ENCODE results near the gene SLC13A1. TPM values are rescaled to one million over a fixed set of nuclear protein-coding genes. Genes with fewer than 3 reads are reported as not detected.

SLC13A1 gene
- total RNA-seq, 2 experiments from 2014 or later = not detected

DNA sequence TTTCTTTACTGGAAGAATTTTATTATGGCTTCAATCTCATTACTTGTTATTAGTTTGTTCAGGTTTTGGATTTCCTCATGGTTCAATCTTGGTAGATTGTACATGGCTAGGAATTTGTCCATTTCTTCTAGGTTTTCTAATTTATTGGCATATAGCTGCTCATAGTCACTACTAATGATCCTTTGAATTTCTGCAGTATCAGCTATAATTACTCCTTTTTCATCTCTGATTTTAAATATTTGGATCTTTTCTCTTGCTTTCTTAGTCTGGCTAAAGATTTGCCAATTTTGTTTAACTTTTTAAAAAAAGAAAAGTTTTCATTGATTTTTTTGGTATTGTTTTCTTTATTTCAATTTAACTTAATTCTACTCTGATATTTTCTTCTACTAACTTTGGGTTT, 59.2 kb downstream of the SLC13A1 start:
- ATAC-seq (no peak), DNase-seq (no peak)
- CTCF ChIA-PET = no interaction called here
- no peaks in the 10 kb centered on the region for H3K36me3 Mint-ChIP-seq (ENCODE audit: low read depth)
- H3K4me1 Mint-ChIP-seq (ENCODE audit: low read depth) = no peaks in the 10 kb centered on the region
- no peak overlapping the region for H3K4me3 Mint-ChIP-seq
- H3K27me3 Mint-ChIP-seq (ENCODE audit: low read depth) = no peaks in the 10 kb centered on the region
- no peak overlapping the region for H3K27ac Mint-ChIP-seq
- H3K9me3 Mint-ChIP-seq (ENCODE audit: insufficient read depth) = no peaks in the 10 kb centered on the region
- POLR2A ChIA-PET = no interaction called here

DNA sequence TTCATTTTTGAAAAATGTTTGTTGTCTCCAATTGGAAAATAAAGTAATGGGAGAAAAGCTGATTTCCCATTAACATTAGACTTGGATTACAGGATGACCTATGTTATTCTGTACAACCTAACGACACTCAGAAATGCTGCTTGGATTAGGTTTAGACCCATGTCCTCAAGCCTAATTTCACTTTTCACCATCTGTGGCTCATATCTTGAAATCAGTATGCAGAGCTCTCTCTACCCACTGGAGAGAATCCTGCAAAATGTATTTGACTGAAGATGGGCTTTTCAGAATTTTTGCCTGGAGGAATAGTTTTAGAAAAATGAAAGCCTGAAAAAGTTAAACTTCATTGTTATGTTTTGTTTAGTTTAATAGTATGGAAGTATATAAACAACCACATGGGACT, 63.8 kb downstream of the SLC13A1 start:
- Mint-ChIP-seq H3K9me3 (ENCODE audit: insufficient read depth) (no peaks in the 10 kb centered on the region), H3K27me3 (ENCODE audit: low read depth) (no peaks in the 10 kb centered on the region), H3K36me3 (ENCODE audit: low read depth) (no peaks in the 10 kb centered on the region), H3K4me1 (ENCODE audit: low read depth) (no peaks in the 10 kb centered on the region), H3K27ac (no peak overlapping the region), H3K4me3 (no peak overlapping the region)
- POLR2A ChIA-PET = no interaction called here
- CTCF ChIA-PET = no interaction called here
- DNase-seq = no peak
- ATAC-seq = no peak

DNA sequence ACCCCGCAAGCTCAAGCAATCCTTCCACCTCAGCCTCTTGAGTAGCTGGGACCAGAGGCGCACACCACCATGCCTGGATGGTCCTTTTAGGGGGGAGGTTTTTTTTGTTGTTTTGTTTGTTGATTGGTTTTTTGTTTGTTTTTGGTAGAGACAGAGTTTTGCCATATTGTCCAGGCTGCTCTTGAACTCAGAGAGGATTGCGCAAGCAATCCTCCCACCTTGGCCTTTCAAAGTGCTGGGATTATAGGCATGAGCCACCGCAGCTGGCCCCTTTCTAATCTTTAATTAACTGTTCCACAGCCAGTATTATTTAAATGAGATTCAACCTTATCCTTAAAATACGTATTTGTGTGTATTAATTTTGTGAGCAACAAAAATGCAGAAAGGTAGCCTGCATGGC, 65.8 kb downstream of the SLC13A1 start:
- Mint-ChIP-seq H3K36me3 (ENCODE audit: low read depth) (no peaks in the 10 kb centered on the region), H3K27ac (no peak overlapping the region), H3K9me3 (ENCODE audit: insufficient read depth) (no peaks in the 10 kb centered on the region), H3K4me1 (ENCODE audit: low read depth) (no peaks in the 10 kb centered on the region), H3K4me3 (no peak overlapping the region), H3K27me3 (ENCODE audit: low read depth) (no peaks in the 10 kb centered on the region)
- ATAC-seq (no peak), DNase-seq (no peak)
- CTCF ChIA-PET = no interaction called here
- POLR2A ChIA-PET = no interaction called here

DNA sequence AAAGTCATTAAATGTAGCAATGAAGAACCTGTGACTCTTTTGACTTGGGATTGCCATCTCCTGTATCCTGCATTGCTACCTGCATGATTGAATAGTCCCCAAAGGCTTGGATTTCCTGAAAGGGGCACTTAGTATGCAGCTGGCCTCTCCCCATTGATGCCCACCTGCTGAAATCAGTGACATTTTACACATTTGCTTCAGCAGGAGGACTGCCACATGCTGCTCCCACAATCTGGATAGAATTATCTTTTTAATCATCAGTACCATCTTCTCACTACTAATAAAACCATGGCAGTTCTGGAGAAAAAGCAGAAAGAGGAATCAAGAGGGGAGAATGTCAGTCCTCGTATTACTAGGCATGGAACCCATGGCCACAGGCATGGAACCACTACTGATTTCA, 67.8 kb downstream of the SLC13A1 start:
- ChIA-PET POLR2A (no interaction called here), CTCF (no interaction called here)
- Mint-ChIP-seq H3K36me3 (ENCODE audit: low read depth) (no peaks in the 10 kb centered on the region), H3K4me1 (ENCODE audit: low read depth) (no peaks in the 10 kb centered on the region), H3K9me3 (ENCODE audit: insufficient read depth) (no peaks in the 10 kb centered on the region), H3K4me3 (no peak overlapping the region), H3K27me3 (ENCODE audit: low read depth) (no peaks in the 10 kb centered on the region), H3K27ac (no peak overlapping the region)
- DNase-seq = no peak
- ATAC-seq = no peak

DNA sequence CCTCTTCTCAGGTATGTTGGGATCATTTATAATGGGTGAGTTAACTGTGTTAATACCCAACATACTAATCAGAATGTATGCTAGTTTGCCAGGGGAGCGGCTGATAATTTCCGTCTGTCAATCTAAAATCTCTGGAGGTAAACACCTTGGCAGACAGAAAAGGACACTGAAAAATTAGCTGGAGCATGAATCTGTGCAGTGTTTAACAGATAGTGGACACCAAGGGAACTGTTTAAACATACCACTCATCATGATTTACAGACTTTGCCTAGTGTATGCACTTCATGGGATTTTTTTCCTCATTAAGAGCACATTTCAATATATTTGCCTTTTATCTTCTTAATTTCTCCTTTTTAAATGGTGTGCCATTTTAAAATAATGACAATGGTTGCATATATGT, 68.2 kb downstream of the SLC13A1 start:
- Mint-ChIP-seq H3K27ac (no peak overlapping the region), H3K27me3 (ENCODE audit: low read depth) (no peaks in the 10 kb centered on the region), H3K4me1 (ENCODE audit: low read depth) (no peaks in the 10 kb centered on the region), H3K9me3 (ENCODE audit: insufficient read depth) (no peaks in the 10 kb centered on the region), H3K36me3 (ENCODE audit: low read depth) (no peaks in the 10 kb centered on the region), H3K4me3 (no peak overlapping the region)
- ChIA-PET CTCF (no interaction called here), POLR2A (no interaction called here)
- ATAC-seq = no peak
- DNase-seq = no peak

DNA sequence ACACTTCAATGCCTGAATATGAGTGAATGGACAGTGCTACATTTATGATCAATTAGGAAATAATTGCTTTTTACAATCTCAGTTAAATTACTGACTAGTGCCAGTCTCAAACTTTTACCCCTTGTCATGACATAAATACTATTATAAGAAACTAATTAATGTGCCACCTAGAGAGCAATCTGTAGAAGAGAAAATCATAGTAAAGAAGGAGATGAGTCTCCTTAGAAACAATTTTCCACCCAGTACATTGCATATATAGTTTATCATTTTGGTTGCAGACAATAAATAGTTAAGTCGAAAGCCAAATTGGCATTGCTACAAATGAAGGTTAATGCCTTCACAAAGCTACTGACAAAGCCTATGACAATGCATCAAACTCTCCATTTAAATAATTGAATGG, 68.6 kb downstream of the SLC13A1 start:
- no peak for ATAC-seq
- ChIA-PET CTCF (no interaction called here), POLR2A (no interaction called here)
- no peak for DNase-seq
- Mint-ChIP-seq H3K4me3 (no peak overlapping the region), H3K4me1 (ENCODE audit: low read depth) (no peaks in the 10 kb centered on the region), H3K27me3 (ENCODE audit: low read depth) (no peaks in the 10 kb centered on the region), H3K9me3 (ENCODE audit: insufficient read depth) (no peaks in the 10 kb centered on the region), H3K27ac (no peak overlapping the region), H3K36me3 (ENCODE audit: low read depth) (no peaks in the 10 kb centered on the region)

DNA sequence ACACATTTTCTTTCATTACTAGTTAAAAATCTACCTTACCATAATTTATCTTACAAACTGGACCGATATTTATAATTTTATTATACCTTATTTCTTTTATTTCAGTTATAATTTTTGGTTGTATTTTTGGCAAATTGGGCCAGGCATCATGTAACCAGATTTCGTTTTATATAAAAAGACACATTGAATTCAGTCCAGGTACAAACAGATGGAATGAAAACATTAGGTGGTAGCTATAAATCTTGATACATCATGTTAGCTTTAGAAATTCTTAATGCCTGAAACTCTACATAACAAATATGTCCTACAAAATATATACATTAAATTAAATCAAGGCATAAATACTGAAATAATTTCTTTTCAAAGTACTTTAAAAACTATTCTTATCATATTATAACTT, 73.1 kb downstream of the SLC13A1 start:
- no peaks in the 10 kb centered on the region for H3K36me3 Mint-ChIP-seq (ENCODE audit: low read depth)
- H3K4me1 Mint-ChIP-seq (ENCODE audit: low read depth) = no peaks in the 10 kb centered on the region
- ATAC-seq (no peak), DNase-seq (no peak)
- no peak overlapping the region for H3K27ac Mint-ChIP-seq
- ChIA-PET CTCF (no interaction called here), POLR2A (no interaction called here)
- H3K27me3 Mint-ChIP-seq (ENCODE audit: low read depth) = no peaks in the 10 kb centered on the region
- H3K4me3 Mint-ChIP-seq = no peak overlapping the region
- no peaks in the 10 kb centered on the region for H3K9me3 Mint-ChIP-seq (ENCODE audit: insufficient read depth)

DNA sequence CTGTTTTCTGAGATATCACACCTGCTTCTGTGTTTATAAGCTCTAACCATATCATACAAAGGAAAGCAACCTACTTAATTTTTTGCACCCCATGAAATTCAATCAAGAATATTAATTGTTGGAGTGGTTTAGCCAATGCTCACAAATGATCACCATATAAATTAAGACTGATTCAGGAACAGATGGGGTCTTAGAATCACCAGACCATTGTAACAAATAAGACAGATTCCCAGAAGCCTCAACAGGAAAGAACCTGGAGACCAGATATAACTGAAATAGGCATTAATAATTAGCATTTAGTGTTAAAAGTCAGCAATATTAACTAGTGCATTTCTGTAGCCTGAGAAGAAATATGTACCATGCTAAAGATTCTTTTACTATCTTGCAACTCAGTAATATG, 73.6 kb downstream of the SLC13A1 start:
- ChIA-PET POLR2A (no interaction called here), CTCF (no interaction called here)
- Mint-ChIP-seq H3K27ac (no peak overlapping the region), H3K9me3 (ENCODE audit: insufficient read depth) (no peaks in the 10 kb centered on the region), H3K4me1 (ENCODE audit: low read depth) (no peaks in the 10 kb centered on the region), H3K4me3 (no peak overlapping the region), H3K36me3 (ENCODE audit: low read depth) (no peaks in the 10 kb centered on the region), H3K27me3 (ENCODE audit: low read depth) (no peaks in the 10 kb centered on the region)
- ATAC-seq (no peak), DNase-seq (no peak)

DNA sequence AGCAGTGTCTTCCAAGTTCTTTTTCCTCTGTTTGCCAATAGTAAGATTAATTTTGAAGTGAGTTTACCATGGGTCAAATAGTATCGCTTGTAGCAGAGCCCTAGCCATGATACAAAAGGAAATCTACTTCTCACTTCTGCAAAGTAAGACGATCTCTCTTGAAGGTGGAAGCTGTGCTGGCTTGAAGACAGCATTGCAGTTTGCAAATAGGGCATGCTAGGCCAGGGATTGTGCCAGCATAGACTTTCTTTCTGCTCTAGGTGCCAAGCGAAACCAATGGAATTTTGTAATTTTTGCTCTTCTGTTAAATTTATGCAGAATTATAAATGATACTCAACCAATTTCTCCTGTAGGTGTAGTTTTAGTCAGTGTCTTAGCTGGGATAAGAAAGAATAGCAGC, 74.5 kb downstream of the SLC13A1 start:
- Mint-ChIP-seq H3K4me1 (ENCODE audit: low read depth) (no peaks in the 10 kb centered on the region), H3K4me3 (no peak overlapping the region)

DNA sequence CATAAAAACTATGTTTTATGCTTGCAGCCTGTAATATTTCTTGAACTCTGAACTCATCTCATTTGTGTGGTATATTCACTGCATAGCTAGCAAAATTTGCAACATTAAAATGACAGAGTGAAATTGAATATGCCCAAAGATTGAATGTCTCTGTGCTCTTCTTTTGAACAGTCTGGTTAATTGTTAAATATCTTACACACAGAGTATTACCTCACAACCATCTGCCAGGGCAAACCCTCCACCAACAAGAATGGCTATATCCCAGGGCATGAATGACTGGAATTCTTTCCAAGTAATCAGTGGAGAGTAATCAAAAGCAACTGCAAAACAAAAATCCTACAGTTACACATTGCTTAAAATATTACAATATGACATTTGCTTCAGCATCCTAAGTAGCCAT, 76.9 kb downstream of the SLC13A1 start:
- no peak overlapping the region for H3K27ac Mint-ChIP-seq
- no peak for DNase-seq
- no peaks in the 10 kb centered on the region for H3K36me3 Mint-ChIP-seq (ENCODE audit: low read depth)
- no peak overlapping the region for H3K4me3 Mint-ChIP-seq
- H3K9me3 Mint-ChIP-seq (ENCODE audit: insufficient read depth) = no peaks in the 10 kb centered on the region
- no peaks in the 10 kb centered on the region for H3K27me3 Mint-ChIP-seq (ENCODE audit: low read depth)
- ChIA-PET CTCF (no interaction called here), POLR2A (no interaction called here)
- no peaks in the 10 kb centered on the region for H3K4me1 Mint-ChIP-seq (ENCODE audit: low read depth)
- ATAC-seq = no peak

More for the DNA sequence above, 74.5 kb downstream of the SLC13A1 start:
- ChIA-PET CTCF (no interaction called here), POLR2A (no interaction called here)
- H3K36me3 Mint-ChIP-seq (ENCODE audit: low read depth) = no peaks in the 10 kb centered on the region
- ATAC-seq (no peak), DNase-seq (no peak)
- H3K27me3 Mint-ChIP-seq (ENCODE audit: low read depth) = no peaks in the 10 kb centered on the region
- no peaks in the 10 kb centered on the region for H3K9me3 Mint-ChIP-seq (ENCODE audit: insufficient read depth)
- no peak overlapping the region for H3K27ac Mint-ChIP-seq

DNA sequence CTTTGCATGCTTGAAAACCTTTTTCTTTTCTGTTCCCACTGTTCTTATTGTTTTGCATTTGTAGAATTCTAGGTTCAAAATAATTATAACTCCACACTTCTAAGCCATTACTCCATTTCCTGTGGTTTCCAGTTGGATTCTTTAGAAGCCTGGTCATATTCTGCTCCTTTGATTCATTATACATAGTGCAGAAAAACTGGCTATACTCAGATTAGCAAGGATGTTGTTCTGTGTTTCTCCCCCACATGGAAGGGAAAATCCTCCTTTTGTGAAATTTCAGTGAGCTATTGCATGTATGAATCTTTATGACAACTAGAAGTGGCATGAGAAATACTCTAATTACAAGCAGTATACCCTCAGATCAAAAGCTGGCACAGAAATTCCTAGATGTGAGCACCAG, 79.5 kb downstream of the SLC13A1 start:
- H3K36me3 Mint-ChIP-seq (ENCODE audit: low read depth) = no peaks in the 10 kb centered on the region
- no peak overlapping the region for H3K4me3 Mint-ChIP-seq
- H3K4me1 Mint-ChIP-seq (ENCODE audit: low read depth) = no peaks in the 10 kb centered on the region
- no peak for DNase-seq
- ChIA-PET POLR2A (no interaction called here), CTCF (no interaction called here)
- no peaks in the 10 kb centered on the region for H3K27me3 Mint-ChIP-seq (ENCODE audit: low read depth)
- no peak for ATAC-seq
- no peak overlapping the region for H3K27ac Mint-ChIP-seq
- no peaks in the 10 kb centered on the region for H3K9me3 Mint-ChIP-seq (ENCODE audit: insufficient read depth)

DNA sequence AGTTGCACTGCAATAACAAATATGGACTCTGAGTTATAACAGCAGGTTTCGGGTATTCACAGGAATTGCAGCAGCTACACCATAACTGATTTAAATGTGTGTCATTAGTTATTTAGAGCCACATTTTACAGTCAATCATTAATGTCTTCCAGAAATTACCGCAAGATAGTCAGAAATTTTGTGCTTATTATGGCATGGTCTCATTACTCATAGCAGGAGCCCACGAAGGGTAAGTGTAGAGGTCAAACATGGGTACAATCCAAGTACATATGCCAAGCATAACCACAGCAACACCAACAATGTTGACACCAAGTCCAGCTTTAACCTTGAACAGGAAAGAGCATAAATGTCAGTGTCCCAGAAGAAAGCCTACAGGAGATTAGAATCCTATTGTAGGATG, 84.4 kb downstream of the SLC13A1 start:
- no peaks in the 10 kb centered on the region for H3K4me1 Mint-ChIP-seq (ENCODE audit: low read depth)
- ChIA-PET POLR2A (no interaction called here), CTCF (no interaction called here)
- no peak overlapping the region for H3K4me3 Mint-ChIP-seq
- DNase-seq (no peak), ATAC-seq (no peak)
- H3K9me3 Mint-ChIP-seq (ENCODE audit: insufficient read depth) = peaks cover 14% of the 10 kb centered on the region
- no peaks in the 10 kb centered on the region for H3K27me3 Mint-ChIP-seq (ENCODE audit: low read depth)
- H3K27ac Mint-ChIP-seq = no peak overlapping the region
- H3K36me3 Mint-ChIP-seq (ENCODE audit: low read depth) = no peaks in the 10 kb centered on the region

DNA sequence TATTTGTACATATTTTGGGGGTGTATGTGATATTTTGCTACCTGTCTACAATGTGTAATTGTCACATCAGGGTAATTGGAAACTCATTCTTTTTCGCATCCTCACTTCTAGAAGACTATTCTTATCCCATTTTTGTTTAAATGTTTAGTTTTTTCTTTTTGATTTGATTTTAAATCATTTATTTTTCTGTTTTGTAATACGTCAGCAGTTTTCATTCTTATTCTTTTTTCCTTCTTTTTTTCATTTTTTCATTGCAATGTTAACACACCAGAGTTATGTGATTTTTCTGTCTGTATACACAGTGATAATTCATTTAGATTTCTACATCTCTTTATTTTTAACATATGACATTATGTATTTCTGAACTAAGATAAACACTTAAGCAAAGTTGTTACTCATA, 85.5 kb downstream of the SLC13A1 start:
- ChIA-PET CTCF (no interaction called here), POLR2A (no interaction called here)
- Mint-ChIP-seq H3K36me3 (ENCODE audit: low read depth) (no peaks in the 10 kb centered on the region), H3K27ac (no peak overlapping the region), H3K9me3 (ENCODE audit: insufficient read depth) (peaks cover 14% of the 10 kb centered on the region), H3K4me3 (no peak overlapping the region), H3K4me1 (ENCODE audit: low read depth) (no peaks in the 10 kb centered on the region), H3K27me3 (ENCODE audit: low read depth) (no peaks in the 10 kb centered on the region)
- no peak for DNase-seq
- no peak for ATAC-seq

DNA sequence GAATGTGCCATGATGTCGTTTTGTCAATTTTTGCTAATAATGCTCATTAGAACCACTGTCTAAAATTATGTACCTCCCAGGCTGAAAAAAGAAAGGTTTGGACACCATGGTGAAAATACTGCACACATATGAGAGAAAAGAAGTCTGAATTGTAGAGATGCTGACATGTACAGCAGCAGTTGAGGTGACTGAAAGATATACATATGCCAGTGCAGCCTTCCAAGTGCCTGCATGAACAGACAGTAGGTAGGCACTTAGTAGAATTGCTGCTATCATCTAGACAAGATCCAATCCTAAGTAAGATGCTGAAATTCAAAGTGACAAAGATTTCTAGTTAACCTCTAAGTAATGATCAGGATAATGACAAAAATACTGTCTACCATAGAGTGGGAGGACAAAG, 86.9 kb downstream of the SLC13A1 start:
- no peaks in the 10 kb centered on the region for H3K27me3 Mint-ChIP-seq (ENCODE audit: low read depth)
- ATAC-seq = no peak
- CTCF ChIA-PET = no interaction called here
- no peak for DNase-seq
- peaks cover 20% of the 10 kb centered on the region for H3K9me3 Mint-ChIP-seq (ENCODE audit: insufficient read depth)
- H3K4me3 Mint-ChIP-seq = no peak overlapping the region
- POLR2A ChIA-PET = no interaction called here
- H3K36me3 Mint-ChIP-seq (ENCODE audit: low read depth) = no peaks in the 10 kb centered on the region
- no peak overlapping the region for H3K27ac Mint-ChIP-seq
- H3K4me1 Mint-ChIP-seq (ENCODE audit: low read depth) = no peaks in the 10 kb centered on the region
